Gastrocnemius medialis (tissue), 4 donors: ENCODE measurements around the gene NT5E. TPM values are rescaled to one million over a fixed set of nuclear protein-coding genes. Genes with fewer than 3 reads are reported as not detected.

Experiments
- ATAC-seq, 2 donors: fragments of 150-250 bp; one replicate each; pipeline ENCODE4 v1.9.1; 2016
- DNase-seq, 2 donors: peaks; one replicate each; pipeline ENCODE4 v3.0.0-alpha.2; 2019
- H3K27ac ChIP-seq, 4 donors: fragments of 200-600 bp; sonication (generic); 1 replicate in 1 of 4; 2 replicates in 3 of 4; pipeline ENCODE4 v1.5.1; 2016 to 2018; ENCODE audit warnings: mild to moderate bottlenecking in 2 of 4, moderate library complexity in 1 of 4
- H3K27me3 ChIP-seq, 3 donors: fragments of 200-600 bp; sonication (generic) in 2 of 3; 1 replicate in 1 of 3; 2 replicates in 2 of 3; pipeline versions ENCODE4 v1.5.1 to v1.6.0; 2016 to 2019; ENCODE audit warnings: mild to moderate bottlenecking in 1 of 3, moderate library complexity in 1 of 3
- H3K36me3 ChIP-seq, 2 donors: fragments of 200-600 bp; sonication (generic) in 1 of 2; one replicate each; pipeline ENCODE4 v1.5.1; 2017 to 2018
- H3K4me1 ChIP-seq, 2 donors: fragments of 200-600 bp; sonication (generic) in 1 of 2; one replicate each; pipeline ENCODE4 v1.5.1; 2016 to 2017; ENCODE audit warnings: mild to moderate bottlenecking in 2 of 2
- H3K4me3 ChIP-seq, 4 donors: fragments of 200-600 bp; sonication (generic) in 3 of 4; 1 replicate in 1 of 4; 2 replicates in 3 of 4; pipeline ENCODE4 v1.5.1; 2016 to 2019; ENCODE audit warnings: mild to moderate bottlenecking in 2 of 4
- H3K9me3 ChIP-seq, 3 donors: fragments of 200-600 bp; sonication (generic) in 2 of 3; 1 replicate in 1 of 3; 2 replicates in 2 of 3; pipeline ENCODE4 v1.5.1; 2016 to 2019
- POLR2A ChIP-seq, 2 donors: fragments of 450-650 bp; IDR thresholded peaks; one replicate each; pipeline ENCODE4 v1.6.1; 2017; ENCODE audit warnings: antibody characterized with exemption in 2 of 2, mild to moderate bottlenecking in 2 of 2, moderate library complexity in 2 of 2
- in situ Hi-C, 4 donors: fragments of 200-750 bp; cut with MboI; loops; one replicate each; pipeline versions ENCODE4 v1.15.0 to v1.8.0; 2017; ENCODE audit warnings: low sequenced_read_pairs in 4 of 4
- intact Hi-C: fragments of 100-400 bp; cut with DNase I; formaldehyde crosslinking; loops from one replicate; pipeline ENCODE4 v1.15.1; 2023; ENCODE audit warnings: low total_unique reads
- total RNA-seq, 4 donors: library from RNA; depleted of rRNA; stranded (reverse); fragments of >200 nt; gene quantifications; one replicate each; pipeline versions ENCODE4 v1.1.0 to v1.2.3, GENCODE V29; 2016
- TF ChIP-seq, protein P1 (sequence below), 5 experiments: fragments of 450-650 bp in 3 of 5; fragments of 200-600 bp in 2 of 5; sonication (generic) in 2 of 5; IDR thresholded peaks in 4 of 5; conservative IDR thresholded peaks in 1 of 5; 1 replicate in 4 of 5; 2 replicates in 1 of 5; pipeline ENCODE4 v1.5.1; 2016 to 2019; ENCODE audit warnings: antibody characterized with exemption in 5 of 5, mild to moderate bottlenecking in 3 of 5, moderate library complexity in 3 of 5

Gene NT5E
- total RNA-seq, 4 donors from 2014 or later = 0.82 to 4.3 (median 2.8) TPM

DNA sequence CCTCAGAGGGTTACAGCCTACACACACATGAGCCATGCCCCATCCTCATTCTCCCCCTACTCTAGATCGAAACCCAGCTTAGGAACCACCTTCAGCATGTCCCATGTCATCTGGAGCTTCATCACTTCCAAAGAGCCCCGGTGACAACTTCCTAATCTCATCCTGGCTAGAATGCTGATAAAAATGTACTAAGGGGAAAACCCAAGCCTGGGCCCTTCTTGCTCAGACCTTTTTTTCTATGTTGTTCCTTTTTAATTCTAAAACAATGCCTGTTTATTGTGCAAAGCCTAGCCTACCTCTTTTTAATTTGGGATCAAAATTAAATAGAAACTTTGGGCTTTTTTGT lies 44.1 kb upstream of the NT5E start:
- DNase-seq = no peak
- Histone ChIP-seq H3K36me3 (no peaks in the 10 kb centered on the region), H3K27me3 (no peaks in the 10 kb centered on the region), H3K4me1 (no peaks in the 10 kb centered on the region), H3K9me3 (no peaks in the 10 kb centered on the region), H3K4me3 (no peak overlapping the region), H3K27ac (no peak overlapping the region)
- intact Hi-C loops (no loop called here), in situ Hi-C loops (no loop called here)
- TF ChIP-seq POLR2A (IDR thresholded peaks at IDR 0.05) = no peak
- TF ChIP-seq, protein P1, sequence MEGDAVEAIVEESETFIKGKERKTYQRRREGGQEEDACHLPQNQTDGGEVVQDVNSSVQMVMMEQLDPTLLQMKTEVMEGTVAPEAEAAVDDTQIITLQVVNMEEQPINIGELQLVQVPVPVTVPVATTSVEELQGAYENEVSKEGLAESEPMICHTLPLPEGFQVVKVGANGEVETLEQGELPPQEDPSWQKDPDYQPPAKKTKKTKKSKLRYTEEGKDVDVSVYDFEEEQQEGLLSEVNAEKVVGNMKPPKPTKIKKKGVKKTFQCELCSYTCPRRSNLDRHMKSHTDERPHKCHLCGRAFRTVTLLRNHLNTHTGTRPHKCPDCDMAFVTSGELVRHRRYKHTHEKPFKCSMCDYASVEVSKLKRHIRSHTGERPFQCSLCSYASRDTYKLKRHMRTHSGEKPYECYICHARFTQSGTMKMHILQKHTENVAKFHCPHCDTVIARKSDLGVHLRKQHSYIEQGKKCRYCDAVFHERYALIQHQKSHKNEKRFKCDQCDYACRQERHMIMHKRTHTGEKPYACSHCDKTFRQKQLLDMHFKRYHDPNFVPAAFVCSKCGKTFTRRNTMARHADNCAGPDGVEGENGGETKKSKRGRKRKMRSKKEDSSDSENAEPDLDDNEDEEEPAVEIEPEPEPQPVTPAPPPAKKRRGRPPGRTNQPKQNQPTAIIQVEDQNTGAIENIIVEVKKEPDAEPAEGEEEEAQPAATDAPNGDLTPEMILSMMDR (IDR thresholded peaks at IDR 0.05 in 4 of 5, conservative IDR thresholded peaks at IDR 0.05 in 1 of 5) = no peak
- ATAC-seq = no peak

DNA sequence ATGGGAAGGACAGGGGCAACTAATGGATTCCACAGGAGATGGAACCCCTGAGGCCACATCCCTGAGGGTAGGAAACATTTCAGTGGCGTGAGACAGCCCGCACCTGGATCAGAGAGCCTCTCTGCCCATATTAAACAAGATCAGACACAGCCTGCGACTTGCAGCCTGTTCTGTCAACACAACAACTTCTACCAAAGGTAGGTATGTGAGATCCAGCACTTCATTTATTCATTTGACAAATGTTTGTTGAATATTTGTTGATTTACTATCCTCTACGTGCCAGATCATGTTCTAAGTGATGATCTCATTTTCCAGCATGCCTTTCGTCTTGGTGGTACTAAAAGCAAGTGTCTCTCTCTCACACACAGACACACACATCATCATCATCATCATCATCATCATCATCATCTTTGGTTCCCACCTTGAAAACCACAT lies 43.2 kb upstream of the NT5E start:
- no peak for ATAC-seq
- Histone ChIP-seq H3K4me1 (no peaks in the 10 kb centered on the region), H3K4me3 (no peak overlapping the region), H3K27me3 (no peaks in the 10 kb centered on the region), H3K9me3 (no peaks in the 10 kb centered on the region), H3K27ac (no peak overlapping the region), H3K36me3 (no peaks in the 10 kb centered on the region)
- intact Hi-C loops (no loop called here), in situ Hi-C loops (no loop called here)
- no peak for DNase-seq
- TF ChIP-seq, protein P1 (IDR thresholded peaks at IDR 0.05 in 4 of 5, conservative IDR thresholded peaks at IDR 0.05 in 1 of 5) = no peak

DNA sequence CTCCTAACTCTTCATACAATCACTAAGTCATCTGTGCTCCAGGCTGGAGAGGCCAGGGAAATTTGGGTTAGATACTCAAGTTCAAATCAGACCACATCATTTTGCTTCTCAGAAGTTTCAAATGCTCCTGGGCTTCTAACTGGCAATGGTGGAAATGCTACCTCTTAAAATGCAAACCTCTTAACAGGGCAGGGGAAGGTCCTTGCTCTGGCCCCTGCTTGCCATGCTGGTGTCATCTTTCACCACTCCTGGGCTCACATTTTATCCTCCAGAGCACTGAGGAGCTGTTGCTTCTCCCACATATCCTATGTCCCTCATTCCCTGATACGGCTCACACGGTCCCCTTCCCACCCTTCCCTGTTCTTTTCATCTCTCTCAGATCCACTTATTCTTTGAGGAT lies 41.8 kb upstream of the NT5E start:
- in situ Hi-C loops = no loop called here
- H3K4me3 ChIP-seq = no peak overlapping the region
- H3K4me1 ChIP-seq = no peaks in the 10 kb centered on the region
- intact Hi-C loops = no loop called here
- no peak for TF ChIP-seq POLR2A (IDR thresholded peaks at IDR 0.05)
- TF ChIP-seq, protein P1 (IDR thresholded peaks at IDR 0.05 in 4 of 5, conservative IDR thresholded peaks at IDR 0.05 in 1 of 5) = no peak
- H3K27me3 ChIP-seq = no peaks in the 10 kb centered on the region
- ATAC-seq (no peak), DNase-seq (no peak)
- H3K27ac ChIP-seq = no peak overlapping the region
- no peaks in the 10 kb centered on the region for H3K9me3 ChIP-seq
- no peaks in the 10 kb centered on the region for H3K36me3 ChIP-seq

DNA sequence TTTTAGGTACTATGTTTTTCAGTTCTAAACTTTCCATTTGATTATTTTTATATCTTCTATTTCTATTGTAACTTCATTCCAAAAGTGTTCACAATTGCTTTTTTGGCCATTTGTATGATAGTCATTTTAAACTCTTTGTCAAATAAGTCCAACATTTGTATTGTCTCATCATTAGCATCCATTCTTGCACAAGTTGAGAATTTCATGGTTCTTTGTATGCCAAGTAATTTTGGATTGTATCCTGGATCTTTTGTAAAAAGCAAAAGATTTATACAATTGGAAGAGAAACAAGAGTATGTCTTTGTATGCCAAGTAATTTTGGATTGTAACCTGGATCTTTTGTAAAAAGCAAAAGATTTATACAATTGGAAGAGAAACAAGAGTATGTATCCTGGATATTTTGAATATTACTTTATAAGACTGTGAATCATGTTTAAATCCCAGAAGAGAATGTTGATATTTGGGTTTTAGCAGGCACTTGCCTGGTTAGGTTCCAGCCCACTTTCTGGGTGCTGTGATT lies 36.9 kb upstream of the NT5E start:
- no peak for ATAC-seq
- no peaks in the 10 kb centered on the region for H3K36me3 ChIP-seq
- no peak overlapping the region for H3K4me3 ChIP-seq
- in situ Hi-C loops (no loop called here), intact Hi-C loops (no loop called here)
- no peaks in the 10 kb centered on the region for H3K9me3 ChIP-seq
- H3K27me3 ChIP-seq = no peaks in the 10 kb centered on the region
- H3K4me1 ChIP-seq = no peaks in the 10 kb centered on the region
- H3K27ac ChIP-seq = no peak overlapping the region
- no peak for DNase-seq
- TF ChIP-seq, protein P1 (IDR thresholded peaks at IDR 0.05 in 4 of 5, conservative IDR thresholded peaks at IDR 0.05 in 1 of 5) = no peak
- no peak for TF ChIP-seq POLR2A (IDR thresholded peaks at IDR 0.05)

DNA sequence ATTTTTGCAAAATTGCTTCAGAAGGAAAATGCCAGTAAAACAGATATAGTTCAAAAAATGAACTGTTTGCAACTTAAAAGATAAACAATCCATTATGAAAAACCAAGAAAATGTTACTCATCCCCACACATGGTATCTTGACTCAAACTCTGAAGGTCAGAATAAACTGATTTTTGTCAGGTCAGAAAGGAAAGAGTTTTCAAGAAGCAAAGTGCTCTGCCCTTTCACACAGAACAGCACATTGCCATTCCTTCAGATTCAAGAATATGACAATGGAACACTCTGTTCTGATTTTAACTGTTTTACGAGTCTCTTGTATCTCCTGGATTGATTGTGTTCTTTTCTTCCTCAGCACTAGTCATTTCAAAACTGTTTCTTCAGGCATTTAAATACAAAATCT lies 33.8 kb upstream of the NT5E start:
- Histone ChIP-seq H3K4me3 (no peak overlapping the region), H3K27me3 (no peaks in the 10 kb centered on the region), H3K4me1 (no peaks in the 10 kb centered on the region), H3K9me3 (no peaks in the 10 kb centered on the region), H3K27ac (no peak overlapping the region), H3K36me3 (no peaks in the 10 kb centered on the region)
- intact Hi-C loops = no loop called here
- TF ChIP-seq, protein P1 (IDR thresholded peaks at IDR 0.05 in 4 of 5, conservative IDR thresholded peaks at IDR 0.05 in 1 of 5) = no peak
- TF ChIP-seq POLR2A (IDR thresholded peaks at IDR 0.05) = no peak
- in situ Hi-C loops = no loop called here
- ATAC-seq (no peak), DNase-seq (no peak)
